WERI-Rb-1 (cell line): ENCODE results near the gene SELENON.

Experiments used
- DNase-seq: peaks from one replicate; pipeline ENCODE4 v3.0.0-alpha.2; 2020
- H3K27ac ChIP-seq: fragments of 250-450 bp; sonication (Bioruptor Pico); 2 replicates; pipeline ENCODE4 v1.5.1; 2020; ENCODE audit warnings: mild to moderate bottlenecking, moderate library complexity
- H3K27me3 ChIP-seq: fragments of 250-450 bp; sonication (Bioruptor Pico); 2 replicates; pipeline ENCODE4 v1.5.1; 2021; ENCODE audit warnings: mild to moderate bottlenecking, low read depth, moderate library complexity; ENCODE audit not compliant: insufficient read depth, severe bottlenecking
- H3K36me3 ChIP-seq: fragments of 250-450 bp; sonication (Bioruptor Pico); 2 replicates; pipeline ENCODE4 v1.5.1; 2020; ENCODE audit warnings: mild to moderate bottlenecking, moderate library complexity
- H3K4me3 ChIP-seq: 2 replicates; pipeline ENCODE4 v1.5.1; 2011; ENCODE audit warnings: low read depth, mild to moderate bottlenecking, control low read depth, low read length
- H3K9me3 ChIP-seq: fragments of 250-450 bp; sonication (Bioruptor Pico); 2 replicates; pipeline ENCODE4 v1.5.1; 2021; ENCODE audit warnings: mild to moderate bottlenecking, moderate library complexity; ENCODE audit not compliant: severe bottlenecking
- CTCF ChIP-seq: IDR thresholded peaks from 2 replicates; pipeline ENCODE4 v1.5.1; 2011; ENCODE audit warnings: low read depth, mild to moderate bottlenecking, control low read depth, inconsistent platforms, low read length

The SELENON gene

GRCh38 chr1:25785333-25786067 is 14.5 kb upstream of the SELENON start:
- Histone ChIP-seq H3K27ac (peak overlapping the region; percentile 30; the same call in 1 of the 2 replicates), H3K27me3 (no peaks in the 10 kb centered on the region), H3K36me3 (no peaks in the 10 kb centered on the region; the same call in 1 of the 2 replicates), H3K9me3 (no peaks in the 10 kb centered on the region), H3K4me3 (no peak overlapping the region)
- TF ChIP-seq CTCF: no peak
- DNase-seq: peak; percentile 48

GRCh38 chr1:25786887-25787759 is 12.9 kb upstream of the SELENON start:
- H3K27me3 ChIP-seq: no peaks in the 10 kb centered on the region
- no peak overlapping the region for H3K4me3 ChIP-seq
- no peaks in the 10 kb centered on the region for H3K9me3 ChIP-seq
- no peak for TF ChIP-seq CTCF
- DNase-seq: no peak
- H3K36me3 ChIP-seq: no peaks in the 10 kb centered on the region; the same call in 1 of the 2 replicates
- no peak overlapping the region; the same call in 1 of the 2 replicates for H3K27ac ChIP-seq

GRCh38 chr1:25787760-25788166 is 12.2 kb upstream of the SELENON start:
- Histone ChIP-seq H3K4me3 (no peak overlapping the region), H3K36me3 (no peaks in the 10 kb centered on the region; the same call in 1 of the 2 replicates), H3K27me3 (no peaks in the 10 kb centered on the region), H3K27ac (no peak overlapping the region), H3K9me3 (no peaks in the 10 kb centered on the region)
- DNase-seq: no peak
- no peak for TF ChIP-seq CTCF

GRCh38 chr1:25790472-25790871 is 9.5 kb upstream of the SELENON start:
- Histone ChIP-seq H3K36me3 (no peaks in the 10 kb centered on the region; the same call in 1 of the 2 replicates), H3K27me3 (no peaks in the 10 kb centered on the region), H3K27ac (no peak overlapping the region), H3K4me3 (no peak overlapping the region), H3K9me3 (no peaks in the 10 kb centered on the region)
- no peak for DNase-seq
- no peak for TF ChIP-seq CTCF

GRCh38 chr1:25792115-25792514 is 7.9 kb upstream of the SELENON start:
- H3K4me3 ChIP-seq: no peak overlapping the region
- no peak for TF ChIP-seq CTCF
- H3K27me3 ChIP-seq: no peaks in the 10 kb centered on the region
- no peak for DNase-seq
- H3K27ac ChIP-seq: no peak overlapping the region
- no peaks in the 10 kb centered on the region for H3K9me3 ChIP-seq
- H3K36me3 ChIP-seq: no peaks in the 10 kb centered on the region; the same call in 1 of the 2 replicates
